WERI-Rb-1 (cell line): Measurements from ENCODE around the gene SLC35B1.
A peak's percentile ranks its signal among the peaks of the same experiment; 100 is the strongest.
"Not testable (repeated sequence)": the region's sequence is repeated elsewhere in the genome, so short reads cannot be mapped to it uniquely, and the experiment has no call there.

ENCODE experiments used
- DNase-seq: peaks from one replicate; pipeline ENCODE4 v3.0.0-alpha.2; 2020
- H3K27ac ChIP-seq: fragments of 250-450 bp; sonication (Bioruptor Pico); 2 replicates; pipeline ENCODE4 v1.5.1; 2020; ENCODE audit warnings: mild to moderate bottlenecking, moderate library complexity
- H3K27me3 ChIP-seq: fragments of 250-450 bp; sonication (Bioruptor Pico); 2 replicates; pipeline ENCODE4 v1.5.1; 2021; ENCODE audit warnings: mild to moderate bottlenecking, low read depth, moderate library complexity; ENCODE audit not compliant: insufficient read depth, severe bottlenecking
- H3K36me3 ChIP-seq: fragments of 250-450 bp; sonication (Bioruptor Pico); 2 replicates; pipeline ENCODE4 v1.5.1; 2020; ENCODE audit warnings: mild to moderate bottlenecking, moderate library complexity
- H3K4me3 ChIP-seq: 2 replicates; pipeline ENCODE4 v1.5.1; 2011; ENCODE audit warnings: low read depth, mild to moderate bottlenecking, control low read depth, low read length
- H3K9me3 ChIP-seq: fragments of 250-450 bp; sonication (Bioruptor Pico); 2 replicates; pipeline ENCODE4 v1.5.1; 2021; ENCODE audit warnings: mild to moderate bottlenecking, moderate library complexity; ENCODE audit not compliant: severe bottlenecking
- TF ChIP-seq, protein P1 (sequence below): IDR thresholded peaks from 2 replicates; pipeline ENCODE4 v1.5.1; 2011; ENCODE audit warnings: low read depth, mild to moderate bottlenecking, control low read depth, inconsistent platforms, low read length

The SLC35B1 gene

DNA sequence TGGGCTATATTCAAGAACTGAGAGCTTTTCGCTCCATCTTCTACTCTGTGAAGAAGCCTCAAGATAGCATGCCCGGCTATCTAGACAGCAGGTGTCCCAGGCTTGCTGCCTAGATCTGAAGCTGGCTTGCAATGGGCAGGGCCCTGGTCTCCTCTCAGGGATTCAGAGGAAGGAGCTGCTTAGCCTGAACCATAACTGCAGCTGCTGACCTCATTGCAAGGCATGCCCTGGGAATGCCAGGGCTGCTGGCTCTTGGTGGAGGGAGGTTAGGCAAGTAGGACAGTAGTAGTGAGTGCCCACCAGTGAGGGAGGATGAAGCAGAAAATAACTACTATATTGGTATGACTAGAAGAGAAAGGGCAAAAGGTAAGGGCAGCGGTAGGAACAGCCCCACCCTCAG is 21.3 kb upstream of the SLC35B1 start:
- H3K27me3 ChIP-seq = no peaks in the 10 kb centered on the region
- no peak overlapping the region for H3K4me3 ChIP-seq
- H3K27ac ChIP-seq = no peak overlapping the region
- TF ChIP-seq, protein P1, sequence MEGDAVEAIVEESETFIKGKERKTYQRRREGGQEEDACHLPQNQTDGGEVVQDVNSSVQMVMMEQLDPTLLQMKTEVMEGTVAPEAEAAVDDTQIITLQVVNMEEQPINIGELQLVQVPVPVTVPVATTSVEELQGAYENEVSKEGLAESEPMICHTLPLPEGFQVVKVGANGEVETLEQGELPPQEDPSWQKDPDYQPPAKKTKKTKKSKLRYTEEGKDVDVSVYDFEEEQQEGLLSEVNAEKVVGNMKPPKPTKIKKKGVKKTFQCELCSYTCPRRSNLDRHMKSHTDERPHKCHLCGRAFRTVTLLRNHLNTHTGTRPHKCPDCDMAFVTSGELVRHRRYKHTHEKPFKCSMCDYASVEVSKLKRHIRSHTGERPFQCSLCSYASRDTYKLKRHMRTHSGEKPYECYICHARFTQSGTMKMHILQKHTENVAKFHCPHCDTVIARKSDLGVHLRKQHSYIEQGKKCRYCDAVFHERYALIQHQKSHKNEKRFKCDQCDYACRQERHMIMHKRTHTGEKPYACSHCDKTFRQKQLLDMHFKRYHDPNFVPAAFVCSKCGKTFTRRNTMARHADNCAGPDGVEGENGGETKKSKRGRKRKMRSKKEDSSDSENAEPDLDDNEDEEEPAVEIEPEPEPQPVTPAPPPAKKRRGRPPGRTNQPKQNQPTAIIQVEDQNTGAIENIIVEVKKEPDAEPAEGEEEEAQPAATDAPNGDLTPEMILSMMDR = no peak
- H3K9me3 ChIP-seq = peaks cover 13% of the 10 kb centered on the region
- peaks cover 48% of the 10 kb centered on the region for H3K36me3 ChIP-seq
- no peak for DNase-seq

DNA sequence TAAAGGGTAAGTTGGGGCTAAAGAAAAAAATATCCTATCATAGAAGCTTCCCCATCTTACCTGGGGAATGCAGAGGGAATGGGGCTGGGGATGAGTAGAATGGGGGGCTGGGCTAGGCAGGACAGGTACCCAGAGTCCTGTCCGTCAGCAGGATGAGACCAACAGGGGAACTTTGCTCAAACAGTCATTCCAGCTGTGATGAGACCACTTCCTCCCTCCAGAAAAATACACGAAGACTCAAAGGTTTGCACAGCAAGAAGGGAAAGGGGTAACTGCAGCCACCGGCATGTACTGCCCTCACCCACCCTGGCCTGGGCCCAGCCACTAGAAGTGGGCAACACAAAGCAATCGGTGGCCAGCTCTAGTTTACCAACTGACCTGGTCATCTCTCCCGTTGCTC is 20.7 kb upstream of the SLC35B1 start:
- TF ChIP-seq, protein P1 = no peak
- H3K9me3 ChIP-seq = peaks cover 13% of the 10 kb centered on the region
- no peaks in the 10 kb centered on the region for H3K27me3 ChIP-seq
- H3K36me3 ChIP-seq = peaks cover 48% of the 10 kb centered on the region
- no peak overlapping the region for H3K27ac ChIP-seq
- DNase-seq = no peak
- no peak overlapping the region for H3K4me3 ChIP-seq

DNA sequence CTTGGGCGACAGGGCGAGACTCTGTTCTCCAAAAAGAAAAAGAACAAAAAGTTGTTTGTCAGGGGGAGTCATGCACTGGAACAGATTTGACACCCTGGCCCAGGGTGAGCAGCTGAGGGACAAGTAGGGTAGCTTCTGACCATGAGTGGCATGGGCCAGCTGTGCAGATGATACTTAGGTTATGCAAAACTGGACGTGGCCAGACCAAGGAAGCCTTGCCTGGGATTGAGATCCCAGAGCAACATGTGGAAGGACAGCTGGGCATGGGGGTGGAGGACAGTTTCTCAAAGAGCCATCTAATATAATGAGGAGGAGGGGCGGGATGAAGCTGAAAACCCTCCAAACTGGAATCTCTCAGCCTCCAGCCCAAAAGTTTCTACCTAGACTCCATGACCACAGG is 19.6 kb upstream of the SLC35B1 start:
- no peak for DNase-seq
- TF ChIP-seq, protein P1 = no peak
- Histone ChIP-seq H3K27me3 (no peaks in the 10 kb centered on the region), H3K4me3 (no peak overlapping the region), H3K36me3 (peaks cover 48% of the 10 kb centered on the region), H3K9me3 (peaks cover 13% of the 10 kb centered on the region), H3K27ac (no peak overlapping the region)

DNA sequence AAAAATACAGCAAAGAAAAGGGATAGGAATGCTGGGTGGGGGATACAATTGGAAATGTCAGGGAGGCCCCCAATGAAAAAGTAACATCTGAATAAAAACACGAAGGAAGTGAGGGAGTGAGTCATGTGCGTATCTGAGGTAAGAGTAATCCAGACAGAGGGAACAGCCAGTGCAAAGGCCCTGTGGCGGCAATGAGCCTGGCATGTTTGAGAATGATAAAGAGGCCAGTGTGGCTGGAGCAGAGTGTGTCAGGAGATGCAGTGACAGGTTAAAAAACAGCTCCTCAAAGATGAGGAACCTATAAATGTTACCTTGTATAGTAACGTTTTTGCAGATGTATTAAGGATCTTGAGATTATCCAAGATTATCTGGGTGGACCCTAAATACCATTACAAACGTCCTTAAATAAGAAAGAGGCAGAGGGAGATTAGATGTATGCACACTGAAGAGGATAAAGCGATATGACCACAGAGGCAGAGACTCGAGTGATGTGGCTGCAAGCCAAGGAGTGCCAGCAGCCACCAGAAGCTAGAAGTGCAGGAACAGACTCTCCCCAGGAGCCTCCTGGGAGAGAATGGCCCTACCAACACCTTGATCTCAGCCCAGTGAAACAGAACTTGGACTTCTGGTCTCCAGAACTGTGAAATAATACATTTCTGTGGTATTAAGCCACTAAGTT is 17.8 kb upstream of the SLC35B1 start:
- TF ChIP-seq, protein P1 = no peak
- H3K36me3 ChIP-seq = peaks cover 54% of the 10 kb centered on the region
- DNase-seq = no peak
- no peak overlapping the region for H3K27ac ChIP-seq
- no peaks in the 10 kb centered on the region for H3K27me3 ChIP-seq
- H3K9me3 ChIP-seq = peaks cover 13% of the 10 kb centered on the region
- H3K4me3 ChIP-seq = no peak overlapping the region

DNA sequence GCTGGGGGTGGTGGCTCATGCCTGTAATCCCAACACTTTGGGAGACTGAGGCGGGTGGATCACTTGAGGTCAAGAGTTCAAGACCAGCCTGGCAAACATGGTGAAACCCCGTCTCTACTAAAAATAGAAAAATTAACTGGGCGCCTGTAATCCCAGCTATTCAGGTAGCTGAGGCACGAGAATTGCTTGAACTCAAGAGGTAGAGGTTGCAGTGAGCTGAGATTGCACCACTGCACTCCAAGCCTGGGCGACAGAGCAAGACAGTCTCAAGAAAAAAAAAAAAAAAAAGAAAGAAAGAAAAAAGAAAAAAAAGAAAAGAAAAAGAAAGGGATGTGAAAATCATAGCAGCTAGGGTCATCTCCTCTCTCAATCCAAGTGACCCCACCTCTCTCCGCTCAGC is 16.8 kb upstream of the SLC35B1 start:
- peaks cover 13% of the 10 kb centered on the region for H3K9me3 ChIP-seq
- H3K27ac ChIP-seq = peak overlapping the region; percentile 77
- H3K4me3 ChIP-seq, DNase-seq, H3K27me3 ChIP-seq: not testable (repeated sequence)
- peaks cover 57% of the 10 kb centered on the region for H3K36me3 ChIP-seq

DNA sequence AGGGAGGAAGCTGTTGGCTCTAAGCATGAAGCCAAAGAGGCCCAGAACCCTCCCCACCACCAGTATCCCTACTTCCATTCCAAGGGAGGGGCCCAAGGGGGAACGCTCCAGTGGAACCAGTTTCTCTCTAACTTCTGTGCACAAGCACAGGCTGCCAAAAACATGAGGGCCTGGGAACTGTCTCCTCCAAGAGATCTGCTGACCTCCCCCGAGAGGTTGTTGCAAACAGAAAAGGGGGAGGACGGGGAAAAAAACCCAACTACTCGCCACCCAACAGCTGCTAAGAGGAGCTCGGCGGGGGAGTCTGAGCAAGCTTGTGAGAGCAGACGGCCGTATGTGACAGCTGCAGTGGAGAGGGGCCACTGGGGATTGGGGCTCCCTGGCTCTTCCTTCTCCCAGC is 15.7 kb upstream of the SLC35B1 start:
- Histone ChIP-seq H3K36me3 (peaks cover 63% of the 10 kb centered on the region), H3K27ac (peak overlapping the region; percentile 77), H3K9me3 (peaks cover 13% of the 10 kb centered on the region), H3K4me3 (peak overlapping the region; percentile 19), H3K27me3 (no peaks in the 10 kb centered on the region)
- TF ChIP-seq, protein P1 = no peak
- DNase-seq = peak; percentile 90
